ENCODE measurements around the gene GPR62.
"Not testable (repeated sequence)": the region's sequence is repeated elsewhere in the genome, so short reads cannot be mapped to it uniquely, and the experiment has no call there.

GRCh38 chr3:51993657-51994056 lies 38.5 kb downstream of the GPR62 start:
- not testable (repeated sequence) for TF ChIP-seq CTCF (IDR thresholded peaks at IDR 0.05; ENCODE audit: borderline replicate concordance, extremely low read depth, low read length, poor library complexity, severe bottlenecking); EZH2 (IDR thresholded peaks at IDR 0.05; ENCODE audit: borderline replicate concordance, low read depth, low read length, severe bottlenecking)

All from DND-41 (cell line).